OCI-LY1 (cell line): ENCODE results near the gene ARID5B.

Experiments
- CTCF ChIP-seq: fragments of 200-600 bp; sonication (generic), shearing (Covaris generic); IDR thresholded peaks from 2 replicates; pipeline ENCODE4 v1.5.1; 2017; ENCODE audit warnings: mild to moderate bottlenecking, antibody characterized with exemption, low read length, moderate library complexity, mixed read lengths
- EZH2 ChIP-seq: fragments of 200-600 bp; sonication (generic), shearing (Covaris generic); IDR thresholded peaks from 2 replicates; pipeline ENCODE4 v1.8.0; 2017; ENCODE audit warnings: borderline replicate concordance, mixed run types, mild to moderate bottlenecking, antibody characterized with exemption, low read length, moderate library complexity, mixed read lengths

- TF ChIP-seq CTCF, result no peak
- TF ChIP-seq EZH2, result no peak
Observed at GRCh38 chr10:62099299-62099698, 197.8 kb downstream of the ARID5B start.
